HFF-Myc (cell line): ENCODE data around the gene MATR3.

Experiments
- DNase-seq: peaks from one replicate; pipeline ENCODE4 v3.0.0-alpha.2; 2011; ENCODE audit warnings: low read depth; ENCODE audit errors: extremely low read depth
- H3K4me3 ChIP-seq: replicated peaks from 2 replicates; pipeline ENCODE4 v1.5.1; 2011; ENCODE audit warnings: low read depth, mild to moderate bottlenecking, control low read depth, low read length
- TF ChIP-seq, protein P1 (sequence below): IDR thresholded peaks from 2 replicates; pipeline ENCODE4 v1.5.1; 2012; ENCODE audit warnings: mild to moderate bottlenecking, low read depth, low read length, control low read depth; ENCODE audit errors: missing control alignments

The MATR3 gene

DNA sequence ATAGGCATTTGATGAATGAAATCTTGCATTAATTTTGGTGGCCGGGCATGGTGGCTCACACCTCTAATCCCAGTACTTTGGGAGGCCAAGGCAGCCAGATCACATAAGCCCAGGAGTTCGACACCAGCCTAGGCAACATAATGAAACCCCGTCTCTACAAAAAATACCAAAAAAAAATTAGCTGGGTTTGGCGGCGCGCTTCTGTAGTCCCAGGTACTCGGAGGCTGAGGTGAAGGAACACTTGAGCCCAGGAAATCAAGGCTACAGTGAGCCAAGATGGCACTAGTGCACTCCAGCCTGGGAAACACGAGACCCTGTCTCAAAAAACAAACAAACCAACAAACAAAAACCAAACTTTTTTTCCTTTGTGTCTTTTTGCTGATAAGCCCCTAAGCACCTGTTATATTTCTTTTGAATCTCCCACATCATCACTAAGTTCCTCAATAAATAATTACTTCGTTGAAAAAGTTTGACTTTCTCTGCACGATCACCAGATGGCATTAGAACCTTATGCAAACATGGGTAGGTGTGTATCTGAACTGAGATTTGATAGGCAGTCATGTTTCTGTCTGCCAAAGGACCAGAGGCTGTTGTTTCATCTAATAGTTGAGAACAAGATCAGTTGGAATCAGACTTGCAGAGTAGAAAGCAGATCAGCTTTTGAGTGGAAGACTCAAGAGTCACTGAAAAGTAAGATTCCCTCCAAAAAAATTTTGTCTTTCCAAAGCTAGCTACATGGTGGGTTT is 5.5 kb upstream of the MATR3 start:
- H3K4me3 ChIP-seq, result no peak overlapping the region
- TF ChIP-seq, protein P1, sequence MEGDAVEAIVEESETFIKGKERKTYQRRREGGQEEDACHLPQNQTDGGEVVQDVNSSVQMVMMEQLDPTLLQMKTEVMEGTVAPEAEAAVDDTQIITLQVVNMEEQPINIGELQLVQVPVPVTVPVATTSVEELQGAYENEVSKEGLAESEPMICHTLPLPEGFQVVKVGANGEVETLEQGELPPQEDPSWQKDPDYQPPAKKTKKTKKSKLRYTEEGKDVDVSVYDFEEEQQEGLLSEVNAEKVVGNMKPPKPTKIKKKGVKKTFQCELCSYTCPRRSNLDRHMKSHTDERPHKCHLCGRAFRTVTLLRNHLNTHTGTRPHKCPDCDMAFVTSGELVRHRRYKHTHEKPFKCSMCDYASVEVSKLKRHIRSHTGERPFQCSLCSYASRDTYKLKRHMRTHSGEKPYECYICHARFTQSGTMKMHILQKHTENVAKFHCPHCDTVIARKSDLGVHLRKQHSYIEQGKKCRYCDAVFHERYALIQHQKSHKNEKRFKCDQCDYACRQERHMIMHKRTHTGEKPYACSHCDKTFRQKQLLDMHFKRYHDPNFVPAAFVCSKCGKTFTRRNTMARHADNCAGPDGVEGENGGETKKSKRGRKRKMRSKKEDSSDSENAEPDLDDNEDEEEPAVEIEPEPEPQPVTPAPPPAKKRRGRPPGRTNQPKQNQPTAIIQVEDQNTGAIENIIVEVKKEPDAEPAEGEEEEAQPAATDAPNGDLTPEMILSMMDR, result no peak

DNA sequence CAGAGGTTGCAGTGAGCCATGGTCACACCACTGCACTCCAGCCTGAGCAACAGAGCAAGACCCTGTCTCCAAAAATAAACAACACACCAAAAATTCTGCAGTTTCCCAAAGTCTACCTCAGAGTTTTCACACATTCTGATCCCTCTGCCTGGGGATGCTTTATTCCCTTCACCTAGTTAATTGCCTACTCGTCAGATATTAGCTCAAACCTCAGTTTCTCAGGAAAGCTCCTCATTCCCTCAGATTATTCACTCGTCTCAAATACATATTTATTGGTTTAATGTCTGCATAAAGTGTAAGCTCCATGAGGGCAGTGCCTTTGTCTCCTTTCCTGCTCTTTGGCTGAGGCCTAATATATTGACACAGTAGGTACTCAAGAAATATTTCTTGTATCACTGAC is 2.5 kb upstream of the MATR3 start:
- TF ChIP-seq, protein P1, result no peak
- H3K4me3 ChIP-seq, result no peak overlapping the region
- no peak for DNase-seq

More for the DNA sequence above, 5.5 kb upstream of the MATR3 start:
- no peak for DNase-seq

DNA sequence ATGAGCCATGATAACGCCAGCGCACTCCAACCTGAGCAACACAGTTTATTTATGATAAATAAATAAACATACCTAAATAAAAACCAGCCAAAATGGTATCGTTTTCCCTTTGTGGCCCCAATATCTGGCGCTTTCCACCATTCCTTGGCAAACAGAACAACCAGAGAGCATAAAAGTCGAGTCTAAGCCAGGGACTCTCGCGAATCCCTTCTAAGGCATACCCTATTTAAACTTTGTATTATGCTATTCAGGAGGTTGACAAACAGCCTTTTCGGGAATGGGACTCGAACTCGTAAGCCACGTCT is 386 bp upstream of the MATR3 start:
- TF ChIP-seq, protein P1, result no peak
- no peak for DNase-seq
- peak overlapping the region; percentile 80 for H3K4me3 ChIP-seq

DNA sequence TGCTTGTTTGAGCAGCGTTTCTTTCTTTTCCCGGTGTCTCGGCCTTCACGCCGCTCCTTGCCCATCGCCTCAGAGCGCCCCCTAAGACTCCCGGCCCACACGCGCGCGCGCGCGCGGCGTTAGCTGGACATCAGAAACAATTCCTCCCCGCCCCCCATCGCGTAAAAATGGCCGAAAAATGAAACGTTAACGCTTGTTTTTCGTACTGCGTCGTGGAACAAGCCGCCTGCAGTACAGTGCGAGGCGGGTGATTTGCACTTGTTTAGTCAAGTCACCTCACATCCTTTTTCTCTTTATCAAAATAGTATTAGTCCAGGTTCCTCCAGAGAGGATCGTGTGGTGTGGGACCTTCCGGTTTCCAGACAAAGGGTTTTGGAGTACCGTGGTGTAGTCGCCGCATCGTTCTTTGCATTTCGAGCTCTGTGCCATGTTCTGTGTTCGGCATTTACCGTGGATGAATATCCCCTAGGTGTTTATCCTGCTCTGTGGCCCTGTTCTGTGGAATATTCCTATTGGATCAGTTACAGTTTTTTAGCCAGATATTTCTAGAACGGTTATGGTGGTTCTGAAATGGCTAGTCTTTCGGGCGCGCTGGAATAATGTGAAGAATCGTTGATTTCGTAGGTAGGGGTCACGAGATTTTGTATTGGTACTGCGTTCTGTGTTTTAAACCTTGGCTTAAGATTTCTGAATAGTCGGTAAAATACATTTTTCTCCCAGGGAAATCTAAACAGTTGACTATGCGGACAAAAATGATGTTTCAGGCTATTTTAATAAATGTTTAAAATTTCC is 1.0 kb downstream of the MATR3 start:
- DNase-seq, result no peak
- TF ChIP-seq, protein P1, result peak; percentile 32
- H3K4me3 ChIP-seq, result peak overlapping the region; percentile 80

DNA sequence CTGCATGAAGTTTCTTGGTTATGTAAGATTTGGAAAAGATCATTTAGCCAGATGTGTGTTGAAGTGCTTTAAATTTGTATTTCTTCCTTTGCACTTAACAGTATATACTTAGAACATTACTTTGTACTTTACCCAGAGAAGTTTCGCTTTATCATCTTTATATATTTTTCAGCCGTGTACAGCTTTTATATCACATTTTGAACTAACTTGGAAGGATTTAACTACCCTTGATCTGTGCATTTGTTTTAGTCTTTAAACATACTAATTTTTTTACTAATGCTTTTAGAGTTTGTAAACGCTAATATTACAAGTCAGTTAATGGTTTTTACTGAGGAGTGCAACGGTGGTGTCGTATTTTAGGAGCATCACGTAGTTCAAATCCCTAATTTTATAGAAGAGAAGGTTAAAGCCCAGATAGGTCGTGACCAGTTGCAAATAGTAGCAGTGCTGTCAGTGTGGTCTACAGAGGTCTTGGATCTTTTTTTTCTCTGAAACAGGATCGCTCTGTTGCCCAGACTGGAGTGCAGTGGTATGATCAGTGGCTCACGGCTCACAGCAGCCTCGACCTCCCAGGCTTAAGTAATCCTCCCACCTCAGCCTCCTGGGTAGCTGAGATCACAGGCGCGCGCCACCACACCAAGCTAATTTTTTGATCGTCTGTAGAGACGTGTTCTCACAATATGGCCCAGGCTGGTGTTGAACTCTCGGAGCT is 2.0 kb downstream of the MATR3 start:
- no peak for DNase-seq
- peak overlapping the region; percentile 80 for H3K4me3 ChIP-seq
- TF ChIP-seq, protein P1, result no peak

DNA sequence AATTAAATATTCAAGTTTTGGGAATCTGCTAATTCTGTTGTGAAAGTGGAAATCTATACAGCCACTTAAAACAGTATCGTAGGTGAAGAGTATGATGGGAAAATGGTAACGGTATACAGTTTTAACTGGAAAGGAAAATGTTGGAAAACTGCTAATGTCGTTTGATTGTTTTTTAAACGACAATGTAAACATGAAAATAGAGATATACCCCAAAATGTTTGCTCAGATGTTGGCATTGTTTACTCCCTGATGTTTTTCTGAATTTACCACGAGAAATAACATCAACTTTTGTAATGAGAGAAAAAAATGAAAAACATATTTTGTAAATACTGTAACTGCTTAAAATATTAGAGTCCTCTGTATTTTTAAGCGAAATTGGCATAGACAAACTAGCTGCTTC is 2.7 kb downstream of the MATR3 start:
- no peak for DNase-seq
- peak overlapping the region; percentile 80 for H3K4me3 ChIP-seq
- TF ChIP-seq, protein P1, result no peak
